ENCODE data around the gene ACSF3.

- TF ChIP-seq CTCF (conservative IDR thresholded peaks at IDR 0.05; ENCODE audit: low read depth, low read length) (no peak), POLR2A (IDR thresholded peaks at IDR 0.05; ENCODE audit: low read depth, low read length) (no peak), RCOR1 (IDR thresholded peaks at IDR 0.05; ENCODE audit: insufficient replicate concordance, low read length) (no peak), SMC3 (IDR thresholded peaks at IDR 0.05; ENCODE audit: low read depth, low read length) (no peak), USF2 (IDR thresholded peaks at IDR 0.05; ENCODE audit: low read depth, low read length) (no peak), RFX5 (IDR thresholded peaks at IDR 0.05; ENCODE audit: low read depth, low read length) (no peak), MAZ (IDR thresholded peaks at IDR 0.05; ENCODE audit: borderline replicate concordance, low read depth, low read length) (no peak), RAD21 (IDR thresholded peaks at IDR 0.05; ENCODE audit: low read length) (no peak), CEBPB (IDR thresholded peaks at IDR 0.05; ENCODE audit: low read depth, low read length) (no peak), NFE2L2 (IDR thresholded peaks at IDR 0.05; ENCODE audit: low read depth, low read length) (no peak), FOS (IDR thresholded peaks at IDR 0.05; ENCODE audit: low read depth, low read length) (no peak)
Observed at GRCh38 chr16:89102041-89102471, 8.4 kb downstream of the ACSF3 start.
